ENCODE measurements around the gene IL10RB. TPM values are rescaled to one million over a fixed set of nuclear protein-coding genes. Genes with fewer than 3 reads are reported as not detected.

IL10RB gene
- total and polyA plus RNA-seq, 2 experiments from 2014 or later = 2.2 to 2.5 TPM

DNA sequence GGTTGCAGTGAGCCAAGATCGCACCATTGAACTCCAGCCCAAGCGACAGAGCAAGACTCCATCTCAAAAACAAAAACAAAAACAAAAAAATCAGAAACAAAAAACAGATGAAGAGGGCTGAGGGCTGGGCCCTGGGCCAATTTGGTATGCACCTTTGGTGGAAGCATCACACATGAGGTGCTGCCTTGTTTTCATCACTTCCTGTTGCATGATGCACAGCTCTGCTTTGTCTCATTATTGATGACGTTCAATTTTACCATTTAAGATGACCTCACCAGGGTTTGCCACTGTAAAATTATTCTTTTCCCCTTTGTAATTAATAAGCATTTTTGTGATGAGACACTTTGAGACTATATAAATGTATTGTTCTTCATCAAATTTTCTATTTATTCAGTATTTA, 46.2 kb upstream of the IL10RB start:
- H3K4me1 Mint-ChIP-seq = peaks cover 16% of the 10 kb centered on the region
- H3K36me3 Mint-ChIP-seq (ENCODE audit: low read depth) = no peaks in the 10 kb centered on the region; the same call in 2 of the 3 replicates

More for the DNA sequence above, 46.2 kb upstream of the IL10RB start:
- TF ChIP-seq POLR2AphosphoS5 (IDR thresholded peaks at IDR 0.05; ENCODE audit: low read depth) (no peak), CREB1 (CRISPR knock-in tag; IDR thresholded peaks at IDR 0.05; ENCODE audit: low read depth) (no peak), ZNF114 (CRISPR knock-in tag; IDR thresholded peaks at IDR 0.05) (no peak), NANOG (IDR thresholded peaks at IDR 0.05; ENCODE audit: borderline replicate concordance) (no peak), STAT1 (IDR thresholded peaks at IDR 0.05; ENCODE audit: unreplicated experiment) (no peak), ZNF331 (CRISPR knock-in tag; IDR thresholded peaks at IDR 0.05; ENCODE audit: low read depth) (no peak), EZH2phosphoT487 (IDR thresholded peaks at IDR 0.05; ENCODE audit: unreplicated experiment) (no peak), JUNB (IDR thresholded peaks at IDR 0.05; ENCODE audit: unreplicated experiment) (no peak), EZH2 (IDR thresholded peaks at IDR 0.05; ENCODE audit: low read depth, unreplicated experiment) (no peak)
- TF ChIP-seq, protein P1, sequence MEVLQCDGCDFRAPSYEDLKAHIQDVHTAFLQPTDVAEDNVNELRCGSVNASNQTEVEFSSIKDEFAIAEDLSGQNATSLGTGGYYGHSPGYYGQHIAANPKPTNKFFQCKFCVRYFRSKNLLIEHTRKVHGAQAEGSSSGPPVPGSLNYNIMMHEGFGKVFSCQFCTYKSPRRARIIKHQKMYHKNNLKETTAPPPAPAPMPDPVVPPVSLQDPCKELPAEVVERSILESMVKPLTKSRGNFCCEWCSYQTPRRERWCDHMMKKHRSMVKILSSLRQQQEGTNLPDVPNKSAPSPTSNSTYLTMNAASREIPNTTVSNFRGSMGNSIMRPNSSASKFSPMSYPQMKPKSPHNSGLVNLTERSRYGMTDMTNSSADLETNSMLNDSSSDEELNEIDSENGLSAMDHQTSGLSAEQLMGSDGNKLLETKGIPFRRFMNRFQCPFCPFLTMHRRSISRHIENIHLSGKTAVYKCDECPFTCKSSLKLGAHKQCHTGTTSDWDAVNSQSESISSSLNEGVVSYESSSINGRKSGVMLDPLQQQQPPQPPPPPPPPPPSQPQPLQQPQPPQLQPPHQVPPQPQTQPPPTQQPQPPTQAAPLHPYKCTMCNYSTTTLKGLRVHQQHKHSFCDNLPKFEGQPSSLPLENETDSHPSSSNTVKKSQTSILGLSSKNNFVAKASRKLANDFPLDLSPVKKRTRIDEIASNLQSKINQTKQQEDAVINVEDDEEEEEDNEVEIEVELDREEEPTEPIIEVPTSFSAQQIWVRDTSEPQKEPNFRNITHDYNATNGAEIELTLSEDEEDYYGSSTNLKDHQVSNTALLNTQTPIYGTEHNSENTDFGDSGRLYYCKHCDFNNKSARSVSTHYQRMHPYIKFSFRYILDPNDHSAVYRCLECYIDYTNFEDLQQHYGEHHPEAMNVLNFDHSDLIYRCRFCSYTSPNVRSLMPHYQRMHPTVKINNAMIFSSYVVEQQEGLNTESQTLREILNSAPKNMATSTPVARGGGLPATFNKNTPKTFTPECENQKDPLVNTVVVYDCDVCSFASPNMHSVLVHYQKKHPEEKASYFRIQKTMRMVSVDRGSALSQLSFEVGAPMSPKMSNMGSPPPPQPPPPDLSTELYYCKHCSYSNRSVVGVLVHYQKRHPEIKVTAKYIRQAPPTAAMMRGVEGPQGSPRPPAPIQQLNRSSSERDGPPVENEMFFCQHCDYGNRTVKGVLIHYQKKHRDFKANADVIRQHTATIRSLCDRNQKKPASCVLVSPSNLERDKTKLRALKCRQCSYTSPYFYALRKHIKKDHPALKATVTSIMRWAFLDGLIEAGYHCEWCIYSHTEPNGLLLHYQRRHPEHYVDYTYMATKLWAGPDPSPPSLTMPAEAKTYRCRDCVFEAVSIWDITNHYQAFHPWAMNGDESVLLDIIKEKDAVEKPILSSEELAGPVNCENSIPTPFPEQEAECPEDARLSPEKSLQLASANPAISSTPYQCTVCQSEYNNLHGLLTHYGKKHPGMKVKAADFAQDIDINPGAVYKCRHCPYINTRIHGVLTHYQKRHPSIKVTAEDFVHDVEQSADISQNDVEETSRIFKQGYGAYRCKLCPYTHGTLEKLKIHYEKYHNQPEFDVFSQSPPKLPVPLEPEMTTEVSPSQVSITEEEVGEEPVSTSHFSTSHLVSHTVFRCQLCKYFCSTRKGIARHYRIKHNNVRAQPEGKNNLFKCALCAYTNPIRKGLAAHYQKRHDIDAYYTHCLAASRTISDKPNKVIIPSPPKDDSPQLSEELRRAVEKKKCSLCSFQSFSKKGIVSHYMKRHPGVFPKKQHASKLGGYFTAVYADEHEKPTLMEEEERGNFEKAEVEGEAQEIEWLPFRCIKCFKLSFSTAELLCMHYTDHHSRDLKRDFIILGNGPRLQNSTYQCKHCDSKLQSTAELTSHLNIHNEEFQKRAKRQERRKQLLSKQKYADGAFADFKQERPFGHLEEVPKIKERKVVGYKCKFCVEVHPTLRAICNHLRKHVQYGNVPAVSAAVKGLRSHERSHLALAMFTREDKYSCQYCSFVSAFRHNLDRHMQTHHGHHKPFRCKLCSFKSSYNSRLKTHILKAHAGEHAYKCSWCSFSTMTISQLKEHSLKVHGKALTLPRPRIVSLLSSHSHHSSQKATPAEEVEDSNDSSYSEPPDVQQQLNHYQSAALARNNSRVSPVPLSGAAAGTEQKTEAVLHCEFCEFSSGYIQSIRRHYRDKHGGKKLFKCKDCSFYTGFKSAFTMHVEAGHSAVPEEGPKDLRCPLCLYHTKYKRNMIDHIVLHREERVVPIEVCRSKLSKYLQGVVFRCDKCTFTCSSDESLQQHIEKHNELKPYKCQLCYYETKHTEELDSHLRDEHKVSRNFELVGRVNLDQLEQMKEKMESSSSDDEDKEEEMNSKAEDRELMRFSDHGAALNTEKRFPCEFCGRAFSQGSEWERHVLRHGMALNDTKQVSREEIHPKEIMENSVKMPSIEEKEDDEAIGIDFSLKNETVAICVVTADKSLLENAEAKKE (CRISPR knock-in tag; IDR thresholded peaks at IDR 0.05) = no peak
- TF ChIP-seq, protein P2, sequence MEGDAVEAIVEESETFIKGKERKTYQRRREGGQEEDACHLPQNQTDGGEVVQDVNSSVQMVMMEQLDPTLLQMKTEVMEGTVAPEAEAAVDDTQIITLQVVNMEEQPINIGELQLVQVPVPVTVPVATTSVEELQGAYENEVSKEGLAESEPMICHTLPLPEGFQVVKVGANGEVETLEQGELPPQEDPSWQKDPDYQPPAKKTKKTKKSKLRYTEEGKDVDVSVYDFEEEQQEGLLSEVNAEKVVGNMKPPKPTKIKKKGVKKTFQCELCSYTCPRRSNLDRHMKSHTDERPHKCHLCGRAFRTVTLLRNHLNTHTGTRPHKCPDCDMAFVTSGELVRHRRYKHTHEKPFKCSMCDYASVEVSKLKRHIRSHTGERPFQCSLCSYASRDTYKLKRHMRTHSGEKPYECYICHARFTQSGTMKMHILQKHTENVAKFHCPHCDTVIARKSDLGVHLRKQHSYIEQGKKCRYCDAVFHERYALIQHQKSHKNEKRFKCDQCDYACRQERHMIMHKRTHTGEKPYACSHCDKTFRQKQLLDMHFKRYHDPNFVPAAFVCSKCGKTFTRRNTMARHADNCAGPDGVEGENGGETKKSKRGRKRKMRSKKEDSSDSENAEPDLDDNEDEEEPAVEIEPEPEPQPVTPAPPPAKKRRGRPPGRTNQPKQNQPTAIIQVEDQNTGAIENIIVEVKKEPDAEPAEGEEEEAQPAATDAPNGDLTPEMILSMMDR (conservative IDR thresholded peaks at IDR 0.05; ENCODE audit: low read depth in 2 of 2) = no peak
- TF ChIP-seq, protein P3, sequence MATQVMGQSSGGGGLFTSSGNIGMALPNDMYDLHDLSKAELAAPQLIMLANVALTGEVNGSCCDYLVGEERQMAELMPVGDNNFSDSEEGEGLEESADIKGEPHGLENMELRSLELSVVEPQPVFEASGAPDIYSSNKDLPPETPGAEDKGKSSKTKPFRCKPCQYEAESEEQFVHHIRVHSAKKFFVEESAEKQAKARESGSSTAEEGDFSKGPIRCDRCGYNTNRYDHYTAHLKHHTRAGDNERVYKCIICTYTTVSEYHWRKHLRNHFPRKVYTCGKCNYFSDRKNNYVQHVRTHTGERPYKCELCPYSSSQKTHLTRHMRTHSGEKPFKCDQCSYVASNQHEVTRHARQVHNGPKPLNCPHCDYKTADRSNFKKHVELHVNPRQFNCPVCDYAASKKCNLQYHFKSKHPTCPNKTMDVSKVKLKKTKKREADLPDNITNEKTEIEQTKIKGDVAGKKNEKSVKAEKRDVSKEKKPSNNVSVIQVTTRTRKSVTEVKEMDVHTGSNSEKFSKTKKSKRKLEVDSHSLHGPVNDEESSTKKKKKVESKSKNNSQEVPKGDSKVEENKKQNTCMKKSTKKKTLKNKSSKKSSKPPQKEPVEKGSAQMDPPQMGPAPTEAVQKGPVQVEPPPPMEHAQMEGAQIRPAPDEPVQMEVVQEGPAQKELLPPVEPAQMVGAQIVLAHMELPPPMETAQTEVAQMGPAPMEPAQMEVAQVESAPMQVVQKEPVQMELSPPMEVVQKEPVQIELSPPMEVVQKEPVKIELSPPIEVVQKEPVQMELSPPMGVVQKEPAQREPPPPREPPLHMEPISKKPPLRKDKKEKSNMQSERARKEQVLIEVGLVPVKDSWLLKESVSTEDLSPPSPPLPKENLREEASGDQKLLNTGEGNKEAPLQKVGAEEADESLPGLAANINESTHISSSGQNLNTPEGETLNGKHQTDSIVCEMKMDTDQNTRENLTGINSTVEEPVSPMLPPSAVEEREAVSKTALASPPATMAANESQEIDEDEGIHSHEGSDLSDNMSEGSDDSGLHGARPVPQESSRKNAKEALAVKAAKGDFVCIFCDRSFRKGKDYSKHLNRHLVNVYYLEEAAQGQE (IDR thresholded peaks at IDR 0.05; ENCODE audit: unreplicated experiment) = no peak
- TF ChIP-seq, protein P4, sequence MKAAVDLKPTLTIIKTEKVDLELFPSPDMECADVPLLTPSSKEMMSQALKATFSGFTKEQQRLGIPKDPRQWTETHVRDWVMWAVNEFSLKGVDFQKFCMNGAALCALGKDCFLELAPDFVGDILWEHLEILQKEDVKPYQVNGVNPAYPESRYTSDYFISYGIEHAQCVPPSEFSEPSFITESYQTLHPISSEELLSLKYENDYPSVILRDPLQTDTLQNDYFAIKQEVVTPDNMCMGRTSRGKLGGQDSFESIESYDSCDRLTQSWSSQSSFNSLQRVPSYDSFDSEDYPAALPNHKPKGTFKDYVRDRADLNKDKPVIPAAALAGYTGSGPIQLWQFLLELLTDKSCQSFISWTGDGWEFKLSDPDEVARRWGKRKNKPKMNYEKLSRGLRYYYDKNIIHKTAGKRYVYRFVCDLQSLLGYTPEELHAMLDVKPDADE (IDR thresholded peaks at IDR 0.05) = no peak
- H3K27me3 Mint-ChIP-seq (ENCODE audit: insufficient read depth, low read depth, poor library complexity) = peaks cover 5% of the 10 kb centered on the region
- H3K27ac Mint-ChIP-seq = no peak overlapping the region
- no peaks in the 10 kb centered on the region for H3K79me2 ChIP-seq (replicated peaks; ENCODE audit: insufficient read depth)
- ATAC-seq = no peak
- peaks cover 7% of the 10 kb centered on the region; the same call in 2 of the 3 replicates for H3K9me3 Mint-ChIP-seq
- H2AFZ ChIP-seq = no peak overlapping the region
- no peak overlapping the region for H3K4me3 ChIP-seq
- no peak overlapping the region for H3K4me2 ChIP-seq
- no peak overlapping the region for H3K27ac ChIP-seq (ENCODE audit: low read depth)
- H3K36me3 ChIP-seq (ENCODE audit: insufficient read depth) = no peaks in the 10 kb centered on the region
- H4K20me1 ChIP-seq (replicated peaks; ENCODE audit: insufficient read depth) = no peaks in the 10 kb centered on the region
- 0 out of 2 replicates have a peak, but pooled peaks cover 3% of the 10 kb centered on the region for H3K27me3 ChIP-seq (ENCODE audit: insufficient read depth)
- DNase-seq (ENCODE audit: low spot score) = no peak
- H3K4me3 Mint-ChIP-seq = no peak overlapping the region
- H3K9me2 ChIP-seq (ENCODE audit: insufficient read depth) = peaks cover 10% of the 10 kb centered on the region
- H3F3A ChIP-seq (replicated peaks; ENCODE audit: low read depth) = no peaks in the 10 kb centered on the region
- peaks cover 9% of the 10 kb centered on the region for H3K4me1 ChIP-seq (ENCODE audit: insufficient read depth)
